CD4-positive, alpha-beta T cell treated with Interleukin-4 for 1 hour (primary cell): ENCODE measurements around the gene TM9SF4.

Experiments used
- DNase-seq, 2 donors: peaks; one replicate each; pipeline ENCODE4 v3.0.0-alpha.2; 2020 to 2022

Gene TM9SF4

GRCh38 chr20:32109392-32110172 is at the start of gene TM9SF4:
TM9SF4 (plus strand) TSS chr20:32109714; CDS start chr20:32109741, 27 bp downstream.
- DNase-seq: peak; percentile 91 to 95

- DNase-seq: peak in 1 of 2 donors; percentile 72
These were observed 46.7 kb upstream of the TM9SF4 start for GRCh38 chr20:32062776-32063170.

- peak in 1 of 2 donors; percentile 32 for DNase-seq
These were observed 45.8 kb upstream of the TM9SF4 start for GRCh38 chr20:32063695-32064094.

- DNase-seq: no peak
These were observed 44.8 kb upstream of the TM9SF4 start for GRCh38 chr20:32064667-32065066.

- peak in 1 of 2 donors; percentile 19 for DNase-seq
These were observed 42.2 kb upstream of the TM9SF4 start for GRCh38 chr20:32067234-32067821.

- no peak for DNase-seq
These were observed 41.3 kb upstream of the TM9SF4 start for GRCh38 chr20:32068174-32068573.

- no peak for DNase-seq
These were observed 39.8 kb upstream of the TM9SF4 start for GRCh38 chr20:32069711-32070110.

- no peak for DNase-seq
These were observed 39.2 kb upstream of the TM9SF4 start for GRCh38 chr20:32070282-32070681.

- no peak for DNase-seq
These were observed 38.8 kb upstream of the TM9SF4 start for GRCh38 chr20:32070690-32071213.

GRCh38 chr20:32071395-32072167 is 37.9 kb upstream of the TM9SF4 start:
- DNase-seq: no peak

GRCh38 chr20:32072168-32072750 is 37.3 kb upstream of the TM9SF4 start:
- DNase-seq: no peak

GRCh38 chr20:32075534-32075933 is 34.0 kb upstream of the TM9SF4 start:
- DNase-seq: no peak

GRCh38 chr20:32077190-32077589 is 32.3 kb upstream of the TM9SF4 start:
- DNase-seq: no peak

- DNase-seq: no peak
These were observed 31.2 kb upstream of the TM9SF4 start for GRCh38 chr20:32078322-32078721.

GRCh38 chr20:32078791-32079190 is 30.7 kb upstream of the TM9SF4 start:
- DNase-seq: no peak

- DNase-seq: no peak
These were observed 29.8 kb upstream of the TM9SF4 start for GRCh38 chr20:32079655-32080109.

- DNase-seq: no peak
These were observed 28.7 kb upstream of the TM9SF4 start for GRCh38 chr20:32080783-32081182.

- DNase-seq: no peak
These were observed 26.0 kb upstream of the TM9SF4 start for GRCh38 chr20:32083469-32083868.

- DNase-seq: no peak
These were observed 22.4 kb upstream of the TM9SF4 start for GRCh38 chr20:32087070-32087469.

- DNase-seq: no peak
These were observed 20.8 kb upstream of the TM9SF4 start for GRCh38 chr20:32088759-32089158.

- no peak for DNase-seq
These were observed 19.7 kb upstream of the TM9SF4 start for GRCh38 chr20:32089637-32090362.

GRCh38 chr20:32091888-32092346 is 17.6 kb upstream of the TM9SF4 start:
- DNase-seq: peak; percentile 71 to 78
